ENCODE results near the gene DNAL1.

The DNAL1 gene

GRCh38 chr14:73741876-73742519 lies 97.2 kb downstream of the DNAL1 start:
- DNase-seq (ENCODE audit: low read depth in 2 of 3, low spot score in 1 of 3), result no peak

- no peak for DNase-seq (ENCODE audit: low read depth in 2 of 3, low spot score in 1 of 3)
Observed at GRCh38 chr14:73742520-73743238, 97.9 kb downstream of the DNAL1 start.

- DNase-seq (ENCODE audit: low read depth in 2 of 3, low spot score in 1 of 3), result no peak
Observed at GRCh38 chr14:73743431-73743931, 98.7 kb downstream of the DNAL1 start.

GRCh38 chr14:73744175-73744867 lies 99.5 kb downstream of the DNAL1 start:
- DNase-seq (ENCODE audit: low read depth in 2 of 3, low spot score in 1 of 3), result no peak

- no peak for DNase-seq (ENCODE audit: low read depth in 2 of 3, low spot score in 1 of 3)
Observed at GRCh38 chr14:73744874-73745529, 100.2 kb downstream of the DNAL1 start.

GRCh38 chr14:73745571-73746519 lies 101.1 kb downstream of the DNAL1 start:
- DNase-seq (ENCODE audit: low read depth in 2 of 3, low spot score in 1 of 3), result no peak

GRCh38 chr14:73746520-73747378 lies 102.0 kb downstream of the DNAL1 start:
- no peak for DNase-seq (ENCODE audit: low read depth in 2 of 3, low spot score in 1 of 3)

- no peak for DNase-seq (ENCODE audit: low read depth in 2 of 3, low spot score in 1 of 3)
Observed at GRCh38 chr14:73747379-73748211, 102.8 kb downstream of the DNAL1 start.

GRCh38 chr14:73748858-73749357 lies 104.1 kb downstream of the DNAL1 start:
- no peak for DNase-seq (ENCODE audit: low read depth in 2 of 3, low spot score in 1 of 3)

GRCh38 chr14:73749706-73750530 lies 105.1 kb downstream of the DNAL1 start:
- no peak for DNase-seq (ENCODE audit: low read depth in 2 of 3, low spot score in 1 of 3)

GRCh38 chr14:73750531-73750901 lies 105.7 kb downstream of the DNAL1 start:
- no peak for DNase-seq (ENCODE audit: low read depth in 2 of 3, low spot score in 1 of 3)

- no peak for DNase-seq (ENCODE audit: low read depth in 2 of 3, low spot score in 1 of 3)
Observed at GRCh38 chr14:73751157-73751691, 106.4 kb downstream of the DNAL1 start.

GRCh38 chr14:73752297-73752992 lies 107.7 kb downstream of the DNAL1 start:
- no peak for DNase-seq (ENCODE audit: low read depth in 2 of 3, low spot score in 1 of 3)
